Body of pancreas (tissue), 4 donors: ENCODE measurements around the gene TFAP2A.

Experiments used
- POLR2A ChIP-seq, 3 donors: fragments of 450-650 bp; IDR thresholded peaks; one replicate each; pipeline ENCODE4 v1.6.1; 2016; ENCODE audit warnings: antibody characterized with exemption in 3 of 3, mild to moderate bottlenecking in 2 of 3
- TF ChIP-seq, protein P1 (sequence below), 7 experiments: fragments of 450-650 bp in 4 of 7; fragments of 200-600 bp in 3 of 7; sonication (generic) in 3 of 7; IDR thresholded peaks; one replicate each; pipeline ENCODE4 v1.5.1; 2016 to 2019; ENCODE audit warnings: antibody characterized with exemption in 7 of 7

DNA sequence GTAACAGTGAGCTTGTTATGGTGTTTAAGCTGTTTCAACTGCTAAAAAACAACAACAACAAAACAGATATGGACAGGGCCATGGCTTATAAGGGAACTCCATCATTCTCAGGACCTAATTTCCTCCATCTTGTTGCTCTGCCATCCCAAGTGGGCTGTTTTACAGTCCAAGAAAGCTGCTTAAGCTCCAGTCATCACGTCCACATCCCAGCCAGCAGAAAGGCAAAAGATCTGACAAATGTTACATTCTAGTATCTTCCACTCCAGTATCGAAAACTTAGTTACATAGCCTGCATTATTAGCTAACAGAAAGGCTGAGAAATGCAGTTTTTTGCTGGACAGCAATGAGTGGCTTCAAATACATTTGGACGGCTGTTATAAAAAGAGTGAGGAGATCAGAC is 23.0 kb upstream of the TFAP2A start:
- TF ChIP-seq POLR2A (IDR thresholded peaks at IDR 0.05), result no peak
- TF ChIP-seq, protein P1, sequence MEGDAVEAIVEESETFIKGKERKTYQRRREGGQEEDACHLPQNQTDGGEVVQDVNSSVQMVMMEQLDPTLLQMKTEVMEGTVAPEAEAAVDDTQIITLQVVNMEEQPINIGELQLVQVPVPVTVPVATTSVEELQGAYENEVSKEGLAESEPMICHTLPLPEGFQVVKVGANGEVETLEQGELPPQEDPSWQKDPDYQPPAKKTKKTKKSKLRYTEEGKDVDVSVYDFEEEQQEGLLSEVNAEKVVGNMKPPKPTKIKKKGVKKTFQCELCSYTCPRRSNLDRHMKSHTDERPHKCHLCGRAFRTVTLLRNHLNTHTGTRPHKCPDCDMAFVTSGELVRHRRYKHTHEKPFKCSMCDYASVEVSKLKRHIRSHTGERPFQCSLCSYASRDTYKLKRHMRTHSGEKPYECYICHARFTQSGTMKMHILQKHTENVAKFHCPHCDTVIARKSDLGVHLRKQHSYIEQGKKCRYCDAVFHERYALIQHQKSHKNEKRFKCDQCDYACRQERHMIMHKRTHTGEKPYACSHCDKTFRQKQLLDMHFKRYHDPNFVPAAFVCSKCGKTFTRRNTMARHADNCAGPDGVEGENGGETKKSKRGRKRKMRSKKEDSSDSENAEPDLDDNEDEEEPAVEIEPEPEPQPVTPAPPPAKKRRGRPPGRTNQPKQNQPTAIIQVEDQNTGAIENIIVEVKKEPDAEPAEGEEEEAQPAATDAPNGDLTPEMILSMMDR (IDR thresholded peaks at IDR 0.05), result no peak
